Measurements from ENCODE around the gene GJB2. TPM values are rescaled to one million over a fixed set of nuclear protein-coding genes. Genes with fewer than 3 reads are reported as not detected.
A peak's percentile ranks its signal among the peaks of the same experiment; 100 is the strongest.

GJB2 gene
- total RNA-seq, 3 donors from 2014 or later, result 0.66 to 0.88 TPM; not detected in 1

GRCh38 chr13:20188667-20189553 is 3.8 kb downstream of the GJB2 start:
- intact Hi-C loops (cut with DNase I; ENCODE audit: low total_unique reads), result no loop called here
- Histone ChIP-seq H3K4me1 (peaks cover 9 to 10% of the 10 kb centered on the region in 2 donors), H3K27me3 (peaks cover 9 to 32% of the 10 kb centered on the region in 2 donors), H3K4me3 (no peak overlapping the region), H3K36me3 (no peaks in the 10 kb centered on the region), H3K9me3 (no peaks in the 10 kb centered on the region), H3K27ac (no peak overlapping the region)
- no peak for DNase-seq (ENCODE audit: low spot score in 2 of 2)
- TF ChIP-seq POLR2A (IDR thresholded peaks at IDR 0.05) (no peak), CTCF (IDR thresholded peaks at IDR 0.05) (no peak), POLR2AphosphoS5 (IDR thresholded peaks at IDR 0.05) (no peak)

DNA sequence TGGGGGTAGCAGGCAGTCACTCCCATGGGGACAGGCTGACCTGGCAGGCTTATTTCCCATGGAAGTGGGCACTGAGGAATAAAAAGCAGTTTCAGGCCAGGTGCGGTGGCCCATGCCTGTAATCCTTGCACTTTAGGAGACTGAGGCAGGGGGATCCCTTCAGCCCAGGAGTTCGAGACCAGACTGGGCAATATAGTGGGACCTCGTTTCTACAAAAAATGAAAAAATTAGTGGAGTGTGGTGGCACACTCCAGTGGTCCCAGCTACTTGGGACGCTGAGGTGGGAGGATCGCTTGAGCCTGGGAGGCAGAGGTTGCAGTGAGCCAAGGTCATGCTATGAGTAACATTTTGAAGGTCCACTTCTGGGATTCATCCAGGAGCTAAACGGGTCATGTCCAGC is 6.0 kb downstream of the GJB2 start:
- no peaks in the 10 kb centered on the region for H3K9me3 ChIP-seq
- TF ChIP-seq POLR2AphosphoS5 (IDR thresholded peaks at IDR 0.05) (no peak), CTCF (IDR thresholded peaks at IDR 0.05) (no peak), POLR2A (IDR thresholded peaks at IDR 0.05) (no peak)
- no peak overlapping the region for H3K27ac ChIP-seq
- no peaks in the 10 kb centered on the region for H3K36me3 ChIP-seq
- no peaks in the 10 kb centered on the region for H3K4me1 ChIP-seq
- no peak for DNase-seq (ENCODE audit: low spot score in 2 of 2)
- intact Hi-C loops (cut with DNase I; ENCODE audit: low total_unique reads), result no loop called here
- peaks cover 0 to 11% of the 10 kb centered on the region in 2 donors for H3K27me3 ChIP-seq
- H3K4me3 ChIP-seq, result no peak overlapping the region

DNA sequence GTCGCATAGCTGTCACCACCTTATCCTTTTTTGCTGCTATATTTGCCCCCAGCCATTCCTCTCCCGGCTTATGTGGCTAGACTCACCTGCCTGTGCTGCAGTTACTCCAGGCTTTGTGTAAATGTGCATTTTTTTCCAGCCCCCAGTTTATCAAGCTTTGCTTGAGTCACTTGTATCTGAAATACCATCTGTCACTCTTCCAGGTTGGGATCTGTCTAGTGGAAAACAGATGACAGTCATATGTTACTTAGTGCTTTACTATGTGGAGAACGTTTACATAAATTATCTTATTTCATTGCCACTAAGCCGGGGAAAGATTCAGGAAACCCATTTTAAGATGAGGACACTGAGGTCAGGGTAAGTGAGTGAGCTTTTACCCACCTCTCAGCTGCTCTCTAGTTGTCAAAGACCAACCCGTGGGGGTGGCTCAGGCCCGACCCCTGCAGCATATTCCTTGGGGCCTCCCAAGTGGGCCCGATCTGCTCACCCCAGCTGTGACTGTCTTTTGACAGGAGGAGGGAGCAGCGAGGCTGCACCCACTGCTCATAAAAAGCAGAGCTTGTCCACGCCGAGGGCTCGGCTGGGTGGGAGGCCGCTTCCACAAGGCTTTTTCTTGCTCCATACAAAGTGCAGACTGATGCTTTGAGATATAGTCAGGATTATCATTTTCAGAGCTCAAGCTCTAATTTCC is 7.2 kb downstream of the GJB2 start:
- peaks cover 0 to 9% of the 10 kb centered on the region in 2 donors for H3K27me3 ChIP-seq
- no peaks in the 10 kb centered on the region for H3K9me3 ChIP-seq
- H3K36me3 ChIP-seq, result no peaks in the 10 kb centered on the region
- H3K4me3 ChIP-seq, result no peak overlapping the region
- TF ChIP-seq POLR2AphosphoS5 (IDR thresholded peaks at IDR 0.05) (no peak), CTCF (IDR thresholded peaks at IDR 0.05) (no peak), POLR2A (IDR thresholded peaks at IDR 0.05) (no peak)
- H3K27ac ChIP-seq, result no peak overlapping the region
- DNase-seq (ENCODE audit: low spot score in 2 of 2), result no peak
- H3K4me1 ChIP-seq, result no peaks in the 10 kb centered on the region
- intact Hi-C loops (cut with DNase I; ENCODE audit: low total_unique reads), result no loop called here

- Histone ChIP-seq H3K27me3 (peaks cover 0 to 33% of the 10 kb centered on the region in 2 donors), H3K4me3 (no peak overlapping the region), H3K9me3 (no peaks in the 10 kb centered on the region), H3K27ac (no peak overlapping the region), H3K36me3 (no peaks in the 10 kb centered on the region), H3K4me1 (no peaks in the 10 kb centered on the region)
- intact Hi-C loops (cut with DNase I; ENCODE audit: low total_unique reads), result no loop called here
- TF ChIP-seq CTCF (IDR thresholded peaks at IDR 0.05) (peak in 2 of 3 donors; percentile 49 to 71), POLR2A (IDR thresholded peaks at IDR 0.05) (no peak), POLR2AphosphoS5 (IDR thresholded peaks at IDR 0.05) (no peak)
- no peak for DNase-seq (ENCODE audit: low spot score in 2 of 2)
Observed at GRCh38 chr13:20182231-20182846, 10.4 kb downstream of the GJB2 start.
